NCI-H748 (cell line): ENCODE results near the gene TMEM263.
"Not testable (repeated sequence)": the region's sequence is repeated elsewhere in the genome, so short reads cannot be mapped to it uniquely, and the experiment has no call there.

Experiments used
- DNase-seq: peaks from one replicate; lab custom pipeline; 2025; ENCODE audit not compliant: unreplicated experiment; lab: John Stamatoyannopoulos, UW

Gene TMEM263

GRCh38 chr12:106985479-106985878 lies 29.8 kb downstream of the TMEM263 start:
- no peak for DNase-seq

GRCh38 chr12:106986135-106986534 lies 30.4 kb downstream of the TMEM263 start:
- no peak for DNase-seq

- peak; percentile 97 for DNase-seq
Observed at GRCh38 chr12:106986625-106987389, 31.1 kb downstream of the TMEM263 start, which contains the start of gene MTERF2. TSS of gene MTERF2 (minus strand) at chr12:106987146. CDS start at chr12:106978714, 8,432 bp downstream.

GRCh38 chr12:106987846-106988245 lies 32.1 kb downstream of the TMEM263 start:
- peak; percentile 48 for DNase-seq

GRCh38 chr12:106994579-106995220 lies 39.0 kb downstream of the TMEM263 start:
- DNase-seq, result no peak

- DNase-seq, result not testable (repeated sequence)
Observed at GRCh38 chr12:106996102-106996501, 40.4 kb downstream of the TMEM263 start.

- DNase-seq, result no peak
Observed at GRCh38 chr12:106997916-106998315, 42.2 kb downstream of the TMEM263 start.

- no peak for DNase-seq
Observed at GRCh38 chr12:106999446-106999845, 43.7 kb downstream of the TMEM263 start.

GRCh38 chr12:107002665-107003064 lies 47.0 kb downstream of the TMEM263 start:
- DNase-seq, result not testable (repeated sequence)

GRCh38 chr12:107007411-107007810 lies 51.7 kb downstream of the TMEM263 start:
- no peak for DNase-seq

GRCh38 chr12:107011519-107011918 lies 55.8 kb downstream of the TMEM263 start:
- no peak for DNase-seq

GRCh38 chr12:107012736-107013425 lies 57.2 kb downstream of the TMEM263 start:
- no peak for DNase-seq

GRCh38 chr12:107014055-107014454 lies 58.3 kb downstream of the TMEM263 start:
- DNase-seq, result peak; percentile 53

GRCh38 chr12:107017042-107017441 lies 61.3 kb downstream of the TMEM263 start:
- DNase-seq, result no peak

- DNase-seq, result no peak
Observed at GRCh38 chr12:107019546-107019945, 63.8 kb downstream of the TMEM263 start.
